GM10266 (cell line): ENCODE results near the gene FKBP5.

Experiments
- DNase-seq: peaks from one replicate; pipeline ENCODE4 v3.0.0; 2012; ENCODE audit errors: extremely low spot score
- TF ChIP-seq, protein P1 (sequence below): IDR thresholded peaks from 2 replicates; pipeline ENCODE4 v1.5.1; 2012; ENCODE audit warnings: mild to moderate bottlenecking, low read depth; ENCODE audit not compliant: control insufficient read depth, insufficient read depth; ENCODE audit errors: missing control alignments

The FKBP5 gene

DNA sequence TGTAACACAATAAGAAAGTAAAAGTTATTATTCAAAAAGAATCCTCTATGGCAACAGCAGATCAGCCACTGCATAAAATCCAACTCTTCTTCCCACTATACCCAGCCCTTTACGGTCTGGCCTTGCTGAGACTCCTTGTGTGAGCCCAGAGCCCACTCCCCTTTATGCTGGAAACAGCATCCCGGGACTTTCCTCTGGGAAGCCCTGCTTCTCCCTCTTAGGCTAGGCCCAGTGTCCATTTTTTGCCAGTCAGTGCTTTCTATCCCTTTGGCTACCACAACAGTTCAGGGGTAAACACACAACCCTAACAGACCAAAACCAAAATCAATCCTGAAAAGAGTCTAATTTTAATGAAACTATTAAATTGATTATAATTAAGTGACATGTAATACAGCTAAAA lies 20.6 kb downstream of the FKBP5 start:
- DNase-seq = no peak
- TF ChIP-seq, protein P1, sequence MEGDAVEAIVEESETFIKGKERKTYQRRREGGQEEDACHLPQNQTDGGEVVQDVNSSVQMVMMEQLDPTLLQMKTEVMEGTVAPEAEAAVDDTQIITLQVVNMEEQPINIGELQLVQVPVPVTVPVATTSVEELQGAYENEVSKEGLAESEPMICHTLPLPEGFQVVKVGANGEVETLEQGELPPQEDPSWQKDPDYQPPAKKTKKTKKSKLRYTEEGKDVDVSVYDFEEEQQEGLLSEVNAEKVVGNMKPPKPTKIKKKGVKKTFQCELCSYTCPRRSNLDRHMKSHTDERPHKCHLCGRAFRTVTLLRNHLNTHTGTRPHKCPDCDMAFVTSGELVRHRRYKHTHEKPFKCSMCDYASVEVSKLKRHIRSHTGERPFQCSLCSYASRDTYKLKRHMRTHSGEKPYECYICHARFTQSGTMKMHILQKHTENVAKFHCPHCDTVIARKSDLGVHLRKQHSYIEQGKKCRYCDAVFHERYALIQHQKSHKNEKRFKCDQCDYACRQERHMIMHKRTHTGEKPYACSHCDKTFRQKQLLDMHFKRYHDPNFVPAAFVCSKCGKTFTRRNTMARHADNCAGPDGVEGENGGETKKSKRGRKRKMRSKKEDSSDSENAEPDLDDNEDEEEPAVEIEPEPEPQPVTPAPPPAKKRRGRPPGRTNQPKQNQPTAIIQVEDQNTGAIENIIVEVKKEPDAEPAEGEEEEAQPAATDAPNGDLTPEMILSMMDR = no peak

DNA sequence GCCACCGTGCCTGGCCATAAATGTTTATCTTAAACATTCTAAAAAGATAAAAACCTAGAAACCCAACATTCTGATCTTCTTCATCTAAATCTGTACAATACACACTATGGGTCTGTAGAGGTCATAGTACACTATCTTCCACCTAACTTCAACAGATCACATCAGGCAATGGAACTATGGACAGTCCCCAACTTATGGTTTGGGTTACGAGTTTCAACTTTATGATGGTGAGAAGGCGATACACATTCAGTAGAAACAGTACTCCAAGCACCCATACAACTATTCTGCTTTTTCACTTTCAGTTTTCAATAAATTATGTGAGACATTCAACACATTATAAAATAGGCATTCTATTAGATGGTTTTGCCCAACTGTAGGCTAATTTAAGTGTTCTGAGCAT lies 23.1 kb downstream of the FKBP5 start:
- TF ChIP-seq, protein P1 = no peak
- DNase-seq = peak; percentile 26

DNA sequence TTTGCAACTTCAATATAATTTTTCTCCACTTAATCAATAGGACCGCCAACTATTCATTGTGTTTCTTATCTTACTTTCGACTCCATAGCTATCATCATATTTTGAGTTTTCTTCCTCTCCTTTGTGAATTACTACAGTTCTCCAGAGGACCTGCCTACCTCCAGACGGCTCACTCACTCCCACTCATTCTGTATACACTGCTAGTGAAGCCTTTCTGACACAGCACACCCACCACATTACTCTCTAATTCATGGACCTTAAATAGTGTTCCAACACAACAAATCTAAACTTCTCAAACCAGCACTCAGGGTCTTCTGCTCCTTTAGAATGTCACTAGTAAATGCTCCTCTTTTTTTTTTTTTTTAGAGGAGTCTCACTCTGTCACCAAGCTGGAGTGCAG lies 23.8 kb downstream of the FKBP5 start:
- no peak for DNase-seq
- TF ChIP-seq, protein P1 = no peak

DNA sequence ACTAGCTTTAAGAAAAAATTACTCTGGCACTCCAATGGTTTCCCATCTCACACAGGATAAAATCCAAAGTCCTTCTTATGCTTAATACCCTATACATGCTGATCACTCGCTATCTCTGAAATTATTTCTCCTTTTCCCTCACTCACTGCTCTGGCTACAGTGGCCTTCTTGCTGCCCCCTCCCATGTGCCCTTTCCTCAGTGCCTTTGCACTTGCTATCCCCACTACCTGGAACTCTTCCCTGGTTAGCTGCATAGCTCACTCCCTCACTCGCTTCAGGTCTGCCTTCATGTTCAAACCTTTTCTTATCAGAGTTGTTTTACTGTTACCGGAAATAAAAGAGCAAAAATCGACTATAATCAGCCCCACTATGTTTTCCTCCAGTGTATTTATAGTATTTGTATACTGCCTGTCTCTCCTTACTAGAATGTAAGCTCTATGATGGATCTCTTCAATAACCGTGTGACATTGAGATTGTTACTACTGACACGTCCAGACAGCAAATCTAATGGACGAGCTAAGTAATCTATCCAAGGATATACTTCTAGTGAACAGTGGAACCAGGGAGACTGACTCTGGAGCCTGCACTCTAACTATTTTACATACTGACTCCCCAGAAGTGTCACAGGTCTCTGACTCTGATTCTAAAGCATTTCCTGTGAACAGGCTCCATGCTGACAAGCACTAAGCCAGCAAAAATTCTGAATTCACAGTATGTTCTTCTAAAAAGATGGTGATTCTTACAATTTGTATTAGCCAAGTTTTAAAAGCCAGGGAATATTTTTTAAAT lies 25.1 kb downstream of the FKBP5 start:
- DNase-seq = peak; percentile 22
- TF ChIP-seq, protein P1 = no peak

DNA sequence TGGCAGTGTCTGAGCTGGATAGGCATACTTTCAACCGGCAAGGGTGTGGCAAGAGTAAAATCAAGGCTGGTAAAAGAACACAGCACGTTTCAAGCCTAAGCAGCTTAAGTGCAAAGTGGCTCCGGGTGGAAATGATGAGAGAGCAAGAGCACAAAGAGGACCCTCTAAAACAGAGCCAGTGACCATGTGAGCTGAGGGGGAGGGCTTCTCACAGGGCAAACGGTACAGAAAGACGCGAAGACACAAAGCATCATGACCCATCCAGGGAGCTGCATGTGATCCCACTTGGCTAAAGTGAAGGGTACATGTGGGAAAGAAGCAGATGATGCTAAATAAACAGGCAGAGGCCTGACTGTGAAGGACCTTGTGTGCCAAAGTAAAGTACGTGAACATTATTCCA lies 25.7 kb downstream of the FKBP5 start:
- no peak for DNase-seq
- TF ChIP-seq, protein P1 = no peak

DNA sequence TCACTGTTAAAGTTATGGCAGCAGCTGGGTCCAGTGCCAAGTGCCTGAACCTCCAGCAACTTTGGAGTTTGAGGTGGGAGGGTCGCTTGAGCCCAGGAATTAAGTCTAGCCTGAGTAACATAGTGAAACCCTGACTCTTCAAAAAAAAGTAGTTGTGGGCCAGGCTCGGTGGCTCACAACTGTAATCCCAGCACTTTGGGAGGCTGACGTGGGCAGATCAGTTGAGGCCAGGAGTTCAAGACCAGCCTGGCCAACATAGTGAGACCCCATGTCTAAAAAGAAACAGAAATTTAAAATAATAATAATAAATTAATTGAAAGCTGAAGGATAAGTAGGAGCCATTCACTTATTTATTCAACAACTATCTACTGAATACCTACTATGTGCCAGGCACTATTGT lies 33.8 kb downstream of the FKBP5 start:
- TF ChIP-seq, protein P1 = no peak
- no peak for DNase-seq

DNA sequence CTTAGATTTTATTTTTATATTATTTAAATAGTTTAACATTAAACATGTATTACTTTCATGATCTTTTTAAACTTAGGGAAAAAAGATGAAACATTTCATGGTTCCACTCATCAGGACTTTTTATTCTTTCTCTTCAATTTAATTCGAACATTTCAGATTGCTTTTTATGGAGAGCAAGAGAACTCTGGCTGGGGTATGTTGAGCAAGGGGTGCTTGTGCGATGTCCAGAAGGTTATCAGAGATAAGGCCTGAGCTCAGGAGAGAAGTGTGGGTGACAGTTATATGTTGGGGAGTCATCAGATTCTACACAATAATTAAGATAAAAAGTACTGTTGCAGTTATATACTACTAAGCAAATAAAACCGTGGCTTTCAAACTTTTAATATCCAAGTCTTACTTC lies 37.5 kb downstream of the FKBP5 start:
- no peak for DNase-seq
- TF ChIP-seq, protein P1 = no peak
